H1 (cell line): ENCODE data around the gene RCAN3. TPM values are rescaled to one million over a fixed set of nuclear protein-coding genes. Genes with fewer than 3 reads are reported as not detected.

ENCODE experiments used
- CTCF ChIA-PET: fragments of 300-600 bp; sonication (Branson Sonifier 250); formaldehyde crosslinking; loops from one replicate; lab custom pipeline; 2021; ENCODE audit not compliant: partially characterized antibody; lab: Charles Lee
- POLR2A ChIA-PET: fragments of 300-600 bp; sonication (Branson Sonifier 250); formaldehyde crosslinking; loops from one replicate; lab custom pipeline; 2021; ENCODE audit warnings: inconsistent platforms; ENCODE audit not compliant: partially characterized antibody; lab: Charles Lee
- DNase-seq, 2 experiments: peaks; one replicate each; pipeline versions ENCODE4 v3.0.0 to v3.0.0-alpha.2; 2010 to 2022; ENCODE audit warnings: low spot score in 2 of 2, low read depth in 1 of 2, mixed read lengths in 1 of 2
- FAIRE-seq: peaks from 2 replicates; lab custom pipeline; 2011; peaks lifted over from hg19 to GRCh38; lab: Jason Lieb, UNC
- H2AFZ ChIP-seq: 2 replicates; pipeline ENCODE4 v1.8.1; 2012; ENCODE audit warnings: low read length, inconsistent platforms
- H2AK5ac ChIP-seq: 2 replicates; pipeline ENCODE4 v1.6.1; 2013; ENCODE audit warnings: low read depth, low read length
- H2BK120ac ChIP-seq: replicated peaks from 2 replicates; pipeline ENCODE3; 2013; ENCODE audit warnings: low read depth, low read length, inconsistent platforms
- H2BK12ac ChIP-seq: 2 replicates; pipeline ENCODE4 v1.6.1; 2013; ENCODE audit warnings: low read depth, low read length
- H2BK15ac ChIP-seq: 2 replicates; pipeline ENCODE4 v1.6.1; 2013; ENCODE audit warnings: low read length
- H2BK20ac ChIP-seq: 2 replicates; pipeline ENCODE4 v1.6.1; 2013; ENCODE audit warnings: low read length
- H2BK5ac ChIP-seq: 2 replicates; pipeline ENCODE4 v1.6.1; 2013; ENCODE audit warnings: low read depth, low read length
- H3K14ac ChIP-seq: 2 replicates; pipeline ENCODE4 v1.6.1; 2013; ENCODE audit warnings: inconsistent platforms; ENCODE audit not compliant: insufficient read length
- H3K18ac ChIP-seq: 2 replicates; pipeline ENCODE4 v1.6.1; 2013; ENCODE audit warnings: low read length; ENCODE audit errors: extremely low read depth
- H3K23ac ChIP-seq: 2 replicates; pipeline ENCODE4 v1.6.1; 2013; ENCODE audit warnings: inconsistent platforms; ENCODE audit not compliant: insufficient read length
- H3K23me2 ChIP-seq: 2 replicates; pipeline ENCODE4 v1.6.1; 2013; ENCODE audit warnings: low read depth, low read length
- H3K27ac ChIP-seq: 2 replicates; pipeline ENCODE4 v1.6.1; 2011; ENCODE audit warnings: low read depth, low read length, inconsistent platforms
- H3K27me3 ChIP-seq, 4 experiments: replicated peaks in 1 of 4; 1 replicate in 1 of 4; 2 replicates in 3 of 4; pipeline versions ENCODE4 v1.6.1 to v1.8.1; 2011 to 2013; ENCODE audit warnings: low read length in 3 of 4, mild to moderate bottlenecking in 3 of 4, inconsistent platforms in 2 of 4, mixed read lengths in 2 of 4, moderate library complexity in 1 of 4; ENCODE audit not compliant: control insufficient read depth in 3 of 4, insufficient read depth in 3 of 4; ENCODE audit errors: extremely low read depth in 1 of 4
- H3K36me3 ChIP-seq, 4 experiments: 2 replicates each; pipeline versions ENCODE4 v1.6.1 to v1.8.1; 2011 to 2013; ENCODE audit warnings: mild to moderate bottlenecking in 4 of 4, low read length in 3 of 4, moderate library complexity in 2 of 4, control low read depth in 1 of 4, inconsistent platforms in 1 of 4; ENCODE audit not compliant: insufficient read depth in 4 of 4, control insufficient read depth in 2 of 4
- H3K4ac ChIP-seq: replicated peaks from 2 replicates; pipeline ENCODE3; 2013; ENCODE audit warnings: low read length, low read depth, mixed read lengths, inconsistent platforms; ENCODE audit not compliant: insufficient read length
- H3K4me1 ChIP-seq, 4 experiments: replicated peaks in 1 of 4; 1 replicate in 1 of 4; 2 replicates in 3 of 4; pipeline versions ENCODE4 v1.6.1 to v1.8.1; 2011 to 2013; ENCODE audit warnings: low read length in 3 of 4, inconsistent platforms in 2 of 4, mixed read lengths in 1 of 4; ENCODE audit not compliant: insufficient read depth in 4 of 4, control insufficient read depth in 3 of 4
- H3K4me2 ChIP-seq, 2 experiments: 2 replicates each; pipeline versions ENCODE4 v1.6.1 to v1.8.1; 2011 to 2013; ENCODE audit warnings: low read depth in 2 of 2, low read length in 2 of 2, control low read depth in 1 of 2, inconsistent platforms in 1 of 2, mild to moderate bottlenecking in 1 of 2; ENCODE audit not compliant: insufficient read depth in 1 of 2
- H3K4me3 ChIP-seq, 4 experiments: fragments of 200-600, 300-600 bp in 1 of 4; sonication (generic), shearing (Covaris generic), sonication (Bioruptor Twin) in 1 of 4; 2 replicates each; pipeline versions ENCODE4 v1.5.1 to v1.8.1; 2011 to 2016; ENCODE audit warnings: low read length in 4 of 4, low read depth in 3 of 4, control low read depth in 2 of 4, inconsistent platforms in 2 of 4, mild to moderate bottlenecking in 2 of 4, mixed read lengths in 1 of 4, moderate library complexity in 1 of 4; ENCODE audit not compliant: insufficient read depth in 2 of 4; ENCODE audit errors: extremely low read depth in 1 of 4
- H3K56ac ChIP-seq: replicated peaks from 2 replicates; pipeline ENCODE3; 2013; ENCODE audit warnings: low read depth, mild to moderate bottlenecking, mixed read lengths, low read length, inconsistent platforms; ENCODE audit not compliant: insufficient read length
- H3K79me1 ChIP-seq: 2 replicates; pipeline ENCODE4 v1.6.1; 2013; ENCODE audit warnings: low read depth, low read length, control low read depth
- H3K79me2 ChIP-seq, 2 experiments: 2 replicates each; pipeline versions ENCODE4 v1.6.1 to v1.8.1; 2012 to 2013; ENCODE audit warnings: low read length in 2 of 2, mild to moderate bottlenecking in 2 of 2, inconsistent platforms in 1 of 2; ENCODE audit not compliant: insufficient read depth in 2 of 2, control insufficient read depth in 1 of 2
- H3K9ac ChIP-seq, 4 experiments: replicated peaks in 1 of 4; 1 replicate in 1 of 4; 2 replicates in 3 of 4; pipeline versions ENCODE4 v1.6.1 to v1.8.1; 2011 to 2013; ENCODE audit warnings: low read depth in 3 of 4, low read length in 3 of 4, control low read depth in 2 of 4, mild to moderate bottlenecking in 2 of 4, moderate library complexity in 2 of 4, inconsistent platforms in 1 of 4; ENCODE audit errors: extremely low read depth in 1 of 4
- H3K9me3 ChIP-seq, 2 experiments: 2 replicates each; pipeline versions ENCODE4 v1.6.1 to v1.8.1; 2012 to 2013; ENCODE audit warnings: mild to moderate bottlenecking in 2 of 2, moderate library complexity in 2 of 2, control low read depth in 1 of 2, inconsistent platforms in 1 of 2, low read depth in 1 of 2, low read length in 1 of 2, mixed read lengths in 1 of 2; ENCODE audit not compliant: insufficient read depth in 2 of 2
- H4K20me1 ChIP-seq, 2 experiments: replicated peaks in 1 of 2; 2 replicates each; pipeline versions ENCODE3 to v1.8.1; 2011 to 2013; ENCODE audit warnings: inconsistent platforms in 2 of 2, low read length in 2 of 2, mild to moderate bottlenecking in 1 of 2; ENCODE audit not compliant: insufficient read depth in 2 of 2, control insufficient read depth in 1 of 2
- H4K5ac ChIP-seq: 2 replicates; pipeline ENCODE4 v1.6.1; 2013; ENCODE audit warnings: low read length, low read depth, mixed read lengths, inconsistent platforms; ENCODE audit not compliant: insufficient read length
- H4K8ac ChIP-seq: 2 replicates; pipeline ENCODE4 v1.8.0; 2013; ENCODE audit warnings: mild to moderate bottlenecking, moderate library complexity, low read length, inconsistent platforms; ENCODE audit not compliant: insufficient read depth; ENCODE audit errors: extremely low read depth
- H4K91ac ChIP-seq: replicated peaks from 2 replicates; pipeline ENCODE3; 2013; ENCODE audit warnings: low read length, mixed read lengths, inconsistent platforms; ENCODE audit not compliant: insufficient read length
- NRF1 ChIP-seq: IDR thresholded peaks from 2 replicates; pipeline ENCODE4 v1.6.1; 2011; ENCODE audit warnings: mild to moderate bottlenecking, low read depth, low read length, improper control_type of control experiment
- TAF7 ChIP-seq: optimal IDR thresholded peaks from 2 replicates; pipeline ENCODE3; 2011; ENCODE audit warnings: low read depth, mild to moderate bottlenecking, inconsistent platforms, low read length, moderate library complexity, borderline replicate concordance
- USF2 ChIP-seq: IDR thresholded peaks from 2 replicates; pipeline ENCODE4 v1.6.1; 2011; ENCODE audit warnings: low read length, improper control_type of control experiment
- ZNF274 ChIP-seq: IDR thresholded peaks from 2 replicates; pipeline ENCODE4 v1.7.0; 2012; ENCODE audit warnings: low read length, borderline replicate concordance; ENCODE audit errors: extremely low read depth
- WGBS, 2 experiments: shearing (Covaris generic) in 1 of 2; methylation state at CpG; one replicate each; pipeline versions ENCODE4 v1.1.6 to v1.1.7; 2013 to 2015; ENCODE audit warnings: low lambda C conversion rate in 2 of 2, mixed read lengths in 2 of 2, inconsistent platforms in 1 of 2, low coverage in 1 of 2, missing lambda C conversion rate in 1 of 2; ENCODE audit not compliant: insufficient replicate concordance in 2 of 2, insufficient coverage in 1 of 2, insufficient read length in 1 of 2; ENCODE audit errors: extremely low coverage in 1 of 2, missing lambda C conversion rate in 1 of 2; 5-methylcytosine and 5-hydroxymethylcytosine counted together
- polyA plus RNA-seq, 7 experiments: library from polyadenylated mRNA; depleted of rRNA in 3 of 7; stranded (reverse) in 5 of 7; unstranded in 2 of 7; fragments of >200 nt in 5 of 7; fragments of 200-250 nt in 2 of 7; gene quantifications; 1 replicate in 5 of 7; 2 replicates in 1 of 7; 4 replicates in 1 of 7; pipeline versions ENCODE4 v1.2.1 to v1.2.3, GENCODE V29; 2011 to 2013; ENCODE audit warnings: missing spikeins in 2 of 7, mixed read lengths in 2 of 7
- total RNA-seq: library from RNA; stranded (reverse); fragmentation: NEBNext Ultra II Directional; extraction: Animal tissue kit (Norgen Biotek cat#: 25700); gene quantifications from 2 replicates; pipeline ENCODE4 v1.2.1, GENCODE V29; 2021

Gene RCAN3
- total and polyA plus RNA-seq, 2 of the 8 experiments (the other 6 are each of a cell fraction or from before 2014, with no cell fraction given) = 5.6 to 16.6 TPM

- no peak for DNase-seq
Measured at GRCh38 chr1:24506691-24507381, 4.2 kb downstream of the RCAN3 start.

More at GRCh38 chr1:24506691-24507381, 4.2 kb downstream of the RCAN3 start:
- H3K36me3 ChIP-seq = no peaks in the 10 kb centered on the region
- H4K20me1 ChIP-seq = no peaks in the 10 kb centered on the region
- H4K5ac ChIP-seq = no peak overlapping the region
- H3K4ac ChIP-seq = no peak overlapping the region
- peaks cover 0 to 15% (median 14%) of the 10 kb centered on the region in 4 experiments; a peak in 6 of 7 replicates for H3K4me1 ChIP-seq
- peaks cover 0 to 7% (median 0%) of the 10 kb centered on the region in 4 experiments; a peak in 3 of 7 replicates for H3K27me3 ChIP-seq
- no peak overlapping the region for H3K18ac ChIP-seq
- H2BK20ac ChIP-seq = no peak overlapping the region
- no peak overlapping the region for H3K27ac ChIP-seq
- WGBS, 2 experiments = 87% methylated on average over 5 of the region's 5 CpGs; no CpG with 5 or more reads in 1 of the 2 experiments
- H2AFZ ChIP-seq = no peak overlapping the region
- no peak for FAIRE-seq
- no peak overlapping the region for H3K23ac ChIP-seq
- H4K8ac ChIP-seq = no peak overlapping the region
- H3K9ac ChIP-seq = no peak overlapping the region
- H3K9me3 ChIP-seq = no peaks in the 10 kb centered on the region
- no peak overlapping the region for H3K14ac ChIP-seq
- H4K91ac ChIP-seq = no peak overlapping the region
- ChIA-PET CTCF (interaction anchor here (1.0 to 3.7 kb wide), 3 partner anchors 19 to 80 kb away, joined by 3 to 18 read pairs (median 5); no protein-coding TSS in a partner anchor), POLR2A (no interaction called here)
- no peaks in the 10 kb centered on the region for H3K79me1 ChIP-seq
- no peak overlapping the region for H2BK5ac ChIP-seq
- H3K4me3 ChIP-seq = no peak overlapping the region
- TF ChIP-seq NRF1 (no peak), ZNF274 (no peak), TAF7 (no peak), USF2 (peak; percentile 65)
- no peak overlapping the region for H3K56ac ChIP-seq
- H3K23me2 ChIP-seq = peaks cover 10% of the 10 kb centered on the region
- H3K79me2 ChIP-seq = no peaks in the 10 kb centered on the region; a peak in 1 of 4 replicates
- H2BK12ac ChIP-seq = peak overlapping the region; percentile 5; the same call in 1 of the 2 replicates
- no peak overlapping the region for H2BK120ac ChIP-seq
- H2AK5ac ChIP-seq = no peak overlapping the region
- no peak overlapping the region; a peak in 2 of 4 replicates for H3K4me2 ChIP-seq
- H2BK15ac ChIP-seq = no peak overlapping the region
